Occipital lobe (tissue), 2 donors: ENCODE data around the gene ENOX2. TPM values are rescaled to one million over a fixed set of nuclear protein-coding genes. Genes with fewer than 3 reads are reported as not detected.

ENCODE experiments used
- DNase-seq: peaks from one replicate; lab custom pipeline; 2025; lab: John Stamatoyannopoulos, UW
- total RNA-seq: library from RNA; depleted of rRNA; stranded (reverse); fragments of >200 nt; gene quantifications from one replicate; pipeline ENCODE4 v1.2.3, GENCODE V29; 2014

Gene ENOX2
- total RNA-seq, 1 donor from 2014 or later, result 5.1 TPM

DNA sequence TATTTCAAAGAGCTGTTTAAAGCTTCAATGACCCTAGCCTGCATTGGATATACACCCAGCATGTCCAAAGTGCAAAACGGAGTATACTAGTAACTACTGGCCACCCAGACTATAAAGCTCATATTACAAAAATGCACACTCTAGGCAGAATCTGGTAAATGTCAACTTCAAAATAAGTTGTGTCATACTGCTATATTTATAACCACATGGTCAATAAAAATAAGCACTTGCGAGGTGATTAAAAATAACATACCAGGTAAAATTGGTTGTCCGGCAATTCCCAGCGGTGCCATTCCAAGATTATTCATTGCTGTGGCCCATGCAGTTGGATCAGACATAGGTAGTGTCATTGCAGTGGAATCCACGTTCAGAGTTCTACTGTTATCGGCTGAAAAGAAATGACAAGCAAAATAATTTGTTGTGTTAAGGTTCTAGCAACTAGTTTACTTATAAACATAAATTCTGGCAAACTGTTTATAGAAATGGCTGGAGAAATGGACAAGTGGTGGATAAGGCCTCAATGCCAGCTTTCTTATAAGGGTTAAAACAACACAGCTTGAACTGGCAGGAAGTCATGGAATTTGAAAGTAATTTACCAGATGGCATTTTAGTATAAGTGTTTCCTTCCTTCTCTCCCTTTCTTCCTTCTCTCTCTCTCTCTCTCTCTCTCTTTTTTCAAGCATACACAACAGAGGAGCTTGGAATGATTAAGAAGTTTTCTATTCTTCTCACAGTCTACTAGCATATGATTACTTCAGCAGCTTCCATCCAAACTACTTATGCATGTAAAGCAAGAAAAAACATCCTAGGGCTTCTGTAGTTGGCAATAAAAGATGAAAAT is 199.9 kb downstream of the ENOX2 start:
- no peak for DNase-seq

DNA sequence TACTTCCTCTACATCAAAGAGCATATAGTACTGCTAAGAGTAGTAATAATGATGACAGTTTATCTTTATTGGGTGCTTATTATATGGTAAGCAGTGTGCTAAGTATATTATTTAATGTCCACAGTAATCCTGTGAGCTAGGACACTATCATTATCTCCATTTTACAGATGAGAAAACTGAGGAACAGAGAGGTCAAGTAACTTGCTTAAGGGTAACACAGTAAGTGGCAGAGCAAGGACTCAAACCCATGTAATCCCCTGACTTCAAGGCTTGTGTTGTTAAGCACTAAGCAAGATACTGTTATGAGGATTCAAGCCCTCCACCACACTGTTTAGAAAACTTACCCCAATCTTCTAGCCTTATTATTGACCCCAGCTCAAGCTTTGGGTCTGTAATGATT is 202.4 kb downstream of the ENOX2 start:
- DNase-seq, result no peak

DNA sequence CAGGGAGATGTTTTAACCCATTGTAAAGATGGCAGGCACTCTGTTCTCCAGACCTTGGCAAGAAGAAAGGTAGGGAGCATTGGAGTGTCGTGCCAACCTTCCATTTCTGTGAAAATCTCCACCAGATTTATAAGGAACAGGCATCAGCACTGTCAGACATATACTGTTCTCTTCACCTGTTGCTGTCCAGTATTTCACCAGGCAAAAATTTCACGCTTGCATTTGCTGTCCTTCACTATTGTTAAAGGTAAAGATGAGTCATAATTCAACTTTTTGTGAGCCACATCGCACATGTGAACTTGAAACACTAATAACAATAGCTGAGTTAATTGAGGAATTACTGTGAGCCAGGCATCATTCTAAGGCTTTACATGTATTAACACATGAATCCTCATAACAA is 203.4 kb downstream of the ENOX2 start:
- no peak for DNase-seq

DNA sequence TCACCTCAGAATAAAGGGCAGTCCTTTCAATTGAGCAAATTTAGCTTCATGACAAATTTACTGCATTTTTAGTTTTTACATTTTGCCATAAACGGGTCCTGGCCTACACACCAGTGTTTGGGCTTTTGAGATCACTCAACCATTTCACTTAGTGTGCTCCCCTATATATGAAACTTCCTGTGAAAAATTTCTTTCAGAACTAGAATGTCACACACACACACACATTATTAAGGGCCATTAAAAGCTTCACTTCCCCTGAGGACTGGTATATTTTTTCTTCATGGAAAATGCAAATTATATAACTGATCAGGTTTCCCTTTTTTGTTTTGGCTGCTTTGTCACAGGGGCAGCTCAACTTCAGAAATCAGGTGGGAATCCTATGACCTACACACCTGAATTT is 206.5 kb downstream of the ENOX2 start:
- DNase-seq, result no peak

DNA sequence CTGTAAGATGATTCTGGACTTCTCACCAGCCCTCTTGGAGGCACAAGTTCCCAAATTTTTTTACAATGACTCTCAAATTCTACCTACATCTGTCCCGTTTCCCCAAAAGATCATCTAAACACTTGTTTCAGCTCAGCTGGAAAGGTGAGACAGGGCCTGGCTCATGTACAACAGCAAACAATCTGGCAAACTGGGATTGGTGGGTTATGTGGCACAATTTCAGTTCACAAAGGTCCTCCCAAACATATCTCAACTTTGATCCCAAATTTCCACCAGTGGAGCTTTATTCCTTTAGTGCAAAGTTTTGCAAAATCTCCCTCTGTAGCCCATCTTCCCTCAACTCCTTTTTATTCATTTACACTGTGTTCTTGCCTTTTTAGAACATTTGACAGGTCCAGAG is 207.1 kb downstream of the ENOX2 start:
- DNase-seq, result no peak

DNA sequence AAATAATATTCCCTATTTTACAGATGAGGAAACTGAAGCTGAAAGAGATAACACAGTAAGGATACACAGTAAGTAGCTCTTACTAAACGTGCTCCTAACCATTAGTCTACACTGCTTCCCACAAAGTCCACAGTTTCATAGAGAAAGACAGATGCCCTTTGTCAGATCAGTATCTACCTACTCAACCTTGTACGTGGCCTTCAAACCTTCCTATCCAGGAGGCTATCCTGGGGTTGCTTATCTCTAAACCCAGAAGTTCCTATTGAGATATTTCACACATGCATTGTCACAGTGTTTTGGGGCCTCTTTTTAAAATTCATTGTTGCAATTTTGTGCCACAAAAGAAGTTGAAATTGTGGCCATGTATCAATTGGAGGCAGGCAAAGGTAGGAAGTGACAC is 208.0 kb downstream of the ENOX2 start:
- no peak for DNase-seq

DNA sequence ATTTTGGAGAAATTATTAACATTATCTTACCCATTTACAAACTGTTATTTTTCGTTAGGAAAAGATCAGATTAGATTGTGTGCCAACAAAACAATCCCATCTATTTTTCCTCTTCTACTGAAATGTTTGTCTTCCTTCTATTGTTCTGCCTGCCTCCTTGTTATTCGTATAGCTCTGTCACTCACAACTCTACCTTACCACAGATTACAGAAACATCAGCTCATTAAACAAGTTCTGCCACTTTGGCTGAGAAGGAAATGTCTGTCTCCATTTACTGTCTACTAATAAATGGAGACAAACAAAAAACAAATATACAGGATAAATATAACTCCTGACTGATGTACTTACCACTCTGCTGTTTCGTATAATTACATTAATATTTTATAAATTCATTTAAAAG is 211.4 kb downstream of the ENOX2 start:
- DNase-seq, result no peak

DNA sequence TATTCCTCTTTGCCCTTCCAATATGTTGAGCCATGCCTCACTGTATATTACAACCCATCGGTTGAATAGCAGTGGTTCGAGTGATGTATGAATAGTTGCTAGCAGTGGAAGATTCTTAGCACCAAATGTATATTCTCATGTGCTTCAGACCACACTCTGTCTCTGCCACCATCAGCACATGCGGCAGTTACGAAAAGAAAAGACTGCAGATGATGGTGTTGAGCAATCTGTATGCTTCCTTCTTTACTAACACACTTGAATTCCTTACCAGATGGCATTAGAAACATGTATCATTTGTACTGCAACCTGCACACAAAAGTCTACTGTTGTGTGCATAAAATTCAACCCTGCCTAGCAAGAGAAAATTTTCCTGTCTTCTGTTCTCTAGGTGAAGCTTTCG is 214.6 kb downstream of the ENOX2 start:
- DNase-seq, result no peak

DNA sequence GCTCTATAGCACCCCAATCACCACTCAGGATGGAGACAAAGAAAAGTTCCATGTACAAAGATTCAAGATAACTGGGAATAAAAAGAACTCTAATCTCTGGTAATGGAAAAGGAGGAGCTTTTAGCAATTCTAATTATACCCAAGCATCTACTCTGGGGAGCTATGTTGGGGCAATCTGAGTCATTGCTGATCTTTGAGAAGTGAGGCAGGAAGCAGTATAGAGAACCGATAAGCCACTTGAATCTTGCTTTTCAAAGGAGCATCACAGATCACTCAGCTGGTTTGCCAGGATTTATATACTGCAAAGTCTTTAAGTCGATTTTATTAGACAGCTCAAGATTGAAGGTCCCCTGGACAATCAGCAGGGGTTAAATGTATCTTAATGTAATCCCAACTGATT is 220.0 kb downstream of the ENOX2 start:
- DNase-seq, result no peak

DNA sequence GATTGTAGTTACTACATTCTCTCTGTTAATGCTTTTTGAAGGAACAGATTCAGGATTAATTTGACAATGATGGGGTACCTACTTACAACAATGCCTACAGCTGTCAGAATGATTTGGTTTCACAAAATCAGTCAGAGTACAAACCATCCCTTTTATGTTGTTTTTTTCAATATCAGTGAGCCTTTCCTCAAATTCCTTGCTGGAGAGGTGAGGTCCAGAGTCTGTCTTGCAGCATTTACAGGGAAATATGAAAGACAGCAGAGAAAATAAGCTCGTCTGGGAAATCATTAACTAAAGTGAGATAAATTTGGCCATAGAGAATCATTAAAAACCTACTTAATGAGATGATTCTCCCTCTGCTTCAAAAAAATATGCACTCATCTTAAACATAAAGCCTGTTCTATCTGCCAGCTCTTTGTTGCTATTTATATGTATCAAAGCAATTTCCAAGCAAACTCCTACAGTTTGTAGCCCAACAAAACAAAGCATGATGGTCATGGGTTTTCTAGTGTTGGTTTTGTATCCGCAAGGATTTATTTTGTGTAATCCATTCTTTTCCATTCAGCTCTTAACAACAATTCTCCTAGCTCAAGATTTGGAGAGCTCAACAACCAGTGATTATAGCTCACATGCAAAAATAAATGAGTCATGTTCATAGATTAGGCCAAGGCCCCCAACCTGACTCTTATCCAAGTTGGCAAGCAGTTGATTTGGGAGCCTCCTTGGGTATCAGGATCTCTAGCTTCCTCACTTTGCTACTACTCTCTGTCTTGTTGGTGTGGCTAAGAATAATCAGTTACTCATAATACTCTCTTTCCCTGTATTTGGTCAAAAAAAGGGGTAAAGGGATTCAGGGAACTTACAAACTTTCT is 222.6 kb downstream of the ENOX2 start:
- no peak for DNase-seq

DNA sequence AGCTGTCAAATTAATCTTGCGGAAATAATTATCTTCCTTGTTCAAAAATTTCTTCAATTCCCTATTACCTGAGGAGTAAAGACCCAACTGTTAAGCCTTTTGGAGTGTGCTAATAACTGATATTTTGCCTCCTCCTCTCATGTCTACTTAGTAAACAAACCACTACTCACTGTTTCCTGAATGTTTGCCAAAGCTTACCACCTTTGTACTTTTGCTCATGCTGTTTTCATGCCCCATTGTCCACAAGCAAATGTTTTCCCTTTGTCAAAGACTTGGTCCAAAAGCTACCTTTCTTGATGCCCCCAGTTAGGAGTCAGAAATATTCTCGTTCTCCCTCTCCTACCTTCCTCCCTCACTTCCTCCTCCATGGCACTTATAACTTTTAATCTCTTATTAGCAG is 226.1 kb downstream of the ENOX2 start:
- DNase-seq, result no peak

DNA sequence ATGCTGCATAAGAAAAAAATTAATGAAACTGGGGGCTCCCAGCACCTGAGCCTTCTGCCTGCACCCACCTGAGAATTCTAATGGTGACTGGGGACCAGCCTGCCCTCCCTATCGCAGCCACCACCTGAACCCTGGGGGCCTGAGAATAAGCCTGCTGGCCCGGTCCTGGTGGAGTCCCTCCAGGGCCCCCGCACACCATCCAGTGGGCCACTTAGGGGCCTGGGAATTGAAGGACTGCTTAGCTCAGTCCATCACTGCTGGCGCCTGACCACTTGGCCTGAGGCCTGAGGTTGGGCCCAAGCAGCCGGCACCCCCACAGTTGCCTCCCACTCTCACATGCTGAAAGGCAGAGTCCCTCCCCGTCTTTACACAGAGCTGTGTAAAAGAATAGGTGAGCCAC is 230.8 kb downstream of the ENOX2 start:
- DNase-seq, result no peak

DNA sequence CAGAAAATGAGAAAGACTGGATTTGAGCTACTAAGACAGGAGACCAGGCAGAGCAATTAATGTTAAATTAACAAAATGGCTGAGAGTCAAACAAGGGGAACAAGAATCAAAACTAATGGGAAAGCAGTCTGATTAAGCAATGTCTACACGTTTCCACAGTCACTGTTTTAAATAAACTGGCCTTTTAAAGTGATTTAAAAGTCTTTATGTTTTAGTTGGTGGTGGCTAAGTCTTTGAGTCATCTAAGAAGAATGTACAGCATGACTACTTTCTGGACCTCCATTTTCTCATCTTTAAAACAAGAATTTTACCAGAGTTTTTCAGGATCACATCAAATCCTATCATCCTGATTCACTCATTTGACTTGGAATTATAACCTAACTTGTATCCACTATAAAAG is 233.8 kb downstream of the ENOX2 start:
- DNase-seq, result no peak

DNA sequence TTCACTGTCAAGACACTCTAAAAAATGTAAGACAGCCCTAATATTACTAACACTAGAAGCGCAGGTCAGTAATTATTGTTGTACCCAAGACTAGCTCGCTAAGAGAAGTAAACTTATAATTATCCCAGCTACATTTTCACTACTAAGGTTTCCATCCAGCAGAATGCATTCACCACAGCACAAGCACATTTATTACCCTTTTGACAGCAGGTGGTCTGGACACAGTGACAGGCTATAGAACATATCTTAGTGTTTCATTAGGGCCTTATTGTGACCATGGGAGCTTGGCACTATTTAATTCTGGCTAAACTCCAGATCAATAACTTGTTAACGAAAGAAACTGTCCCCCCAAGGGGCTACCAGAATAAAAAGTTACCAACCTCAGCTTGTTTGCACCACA is 237.7 kb downstream of the ENOX2 start:
- no peak for DNase-seq

DNA sequence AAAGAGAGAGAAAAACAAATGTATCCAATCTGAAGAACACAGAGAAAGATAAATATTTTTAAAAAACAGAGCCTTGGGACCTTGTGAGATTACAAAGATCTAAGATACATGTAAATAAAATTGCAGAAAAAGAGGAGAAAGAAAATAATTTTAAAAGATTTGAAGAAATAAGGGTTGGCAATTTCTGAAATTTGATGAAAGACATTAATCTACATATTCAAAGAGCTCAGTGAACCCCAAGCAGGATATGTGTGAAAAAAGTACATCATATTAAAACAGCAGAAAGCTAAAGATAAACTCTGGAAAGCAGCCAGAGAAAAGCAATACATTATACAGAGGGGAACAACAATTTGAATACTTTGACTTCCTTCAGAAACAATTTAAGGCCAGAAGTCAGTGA is 244.7 kb downstream of the ENOX2 start:
- no peak for DNase-seq

DNA sequence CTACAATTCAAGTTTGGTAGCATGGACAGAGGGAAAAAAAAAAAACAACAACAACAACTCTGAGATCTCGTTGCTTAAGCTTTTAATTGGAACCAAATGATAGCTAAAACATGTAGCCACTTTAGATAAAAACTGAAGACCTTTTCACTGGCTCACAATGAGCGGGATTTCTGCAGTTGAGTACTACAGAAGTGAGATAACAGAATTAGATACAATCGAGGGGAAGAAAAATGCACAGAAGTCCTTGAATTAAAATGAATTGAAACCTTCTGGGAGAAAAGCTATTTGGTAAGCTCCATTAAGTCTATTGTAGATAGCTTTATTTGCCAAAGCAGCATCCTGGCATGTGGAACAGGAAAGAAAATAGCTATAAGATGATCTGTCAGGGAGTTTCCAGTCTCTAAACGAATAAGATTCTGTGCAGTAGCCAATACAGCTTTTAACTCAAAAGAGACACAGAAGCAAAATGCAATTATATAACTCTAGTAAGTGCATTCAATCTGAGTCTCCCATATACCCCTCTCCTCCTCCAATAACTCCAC is 248.5 kb downstream of the ENOX2 start:
- no peak for DNase-seq

DNA sequence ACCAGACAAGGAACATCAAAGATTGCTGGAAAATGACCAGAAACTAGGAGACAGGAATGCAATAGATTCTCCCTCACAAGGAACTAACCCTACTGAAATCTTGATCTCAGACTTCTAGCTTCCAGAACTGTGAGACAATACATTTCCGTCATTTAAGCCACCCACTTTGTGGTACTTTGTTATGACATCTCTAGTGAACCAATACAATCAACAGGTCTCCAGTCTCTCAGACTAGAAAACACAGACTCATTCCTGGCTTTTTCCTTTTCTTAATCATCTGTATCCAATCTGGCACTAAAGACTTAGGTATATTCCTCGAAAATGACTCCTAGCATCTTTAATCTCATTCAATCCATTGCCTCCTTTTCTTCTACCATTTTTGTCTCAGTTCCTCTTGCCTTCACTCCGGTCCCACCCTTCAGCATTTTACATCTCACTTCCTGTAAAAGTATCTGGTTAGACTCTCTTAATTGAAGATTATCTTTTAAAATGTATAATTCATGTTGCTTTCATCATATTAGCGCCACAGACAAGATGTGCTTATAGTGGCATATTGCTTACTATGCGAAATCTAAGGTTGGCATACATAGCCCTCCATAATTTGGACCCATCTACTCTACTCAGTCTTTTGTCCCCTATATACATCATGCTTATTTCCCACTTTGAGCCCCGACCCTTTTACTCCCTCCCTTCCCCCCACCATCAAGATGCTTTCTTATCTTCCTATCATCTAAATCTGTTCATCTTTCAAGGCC is 250.0 kb downstream of the ENOX2 start:
- no peak for DNase-seq

DNA sequence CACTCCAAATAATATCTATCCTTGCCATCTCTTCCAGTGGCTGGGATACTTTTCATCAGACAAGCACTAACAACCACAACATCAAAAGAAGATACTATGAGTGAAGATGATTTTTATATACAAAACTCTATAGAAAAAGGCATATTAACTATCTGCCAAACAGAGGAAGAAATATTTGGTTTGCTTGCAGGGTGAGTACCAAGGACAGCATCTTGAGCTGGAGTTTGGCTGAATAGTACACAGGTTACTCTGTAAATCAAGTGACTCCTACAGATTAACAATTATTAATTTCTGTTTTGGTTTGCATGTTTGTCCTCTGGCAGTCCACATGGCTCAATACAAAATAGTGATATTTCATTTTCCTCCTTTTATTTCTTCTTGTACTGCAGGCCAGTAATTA is 253.3 kb downstream of the ENOX2 start:
- no peak for DNase-seq

DNA sequence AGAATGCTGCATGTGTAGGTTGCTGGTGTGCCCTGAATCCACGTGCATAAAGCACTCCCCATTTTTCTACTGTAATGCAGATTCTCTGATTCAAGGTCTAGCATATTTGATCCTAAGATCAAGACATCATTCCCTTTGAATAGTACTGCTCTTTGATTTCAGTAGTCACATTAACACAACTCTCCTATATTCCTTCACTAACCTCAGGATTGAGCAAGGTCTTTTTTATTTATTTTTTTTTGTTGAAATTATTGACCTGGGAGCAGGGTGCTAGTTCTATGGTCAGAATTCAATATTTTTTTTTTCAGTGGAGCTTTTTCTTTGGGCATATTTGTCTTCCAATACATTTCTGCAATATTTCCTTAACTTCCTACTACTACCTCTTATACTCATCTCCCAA is 255.5 kb downstream of the ENOX2 start:
- DNase-seq, result no peak

DNA sequence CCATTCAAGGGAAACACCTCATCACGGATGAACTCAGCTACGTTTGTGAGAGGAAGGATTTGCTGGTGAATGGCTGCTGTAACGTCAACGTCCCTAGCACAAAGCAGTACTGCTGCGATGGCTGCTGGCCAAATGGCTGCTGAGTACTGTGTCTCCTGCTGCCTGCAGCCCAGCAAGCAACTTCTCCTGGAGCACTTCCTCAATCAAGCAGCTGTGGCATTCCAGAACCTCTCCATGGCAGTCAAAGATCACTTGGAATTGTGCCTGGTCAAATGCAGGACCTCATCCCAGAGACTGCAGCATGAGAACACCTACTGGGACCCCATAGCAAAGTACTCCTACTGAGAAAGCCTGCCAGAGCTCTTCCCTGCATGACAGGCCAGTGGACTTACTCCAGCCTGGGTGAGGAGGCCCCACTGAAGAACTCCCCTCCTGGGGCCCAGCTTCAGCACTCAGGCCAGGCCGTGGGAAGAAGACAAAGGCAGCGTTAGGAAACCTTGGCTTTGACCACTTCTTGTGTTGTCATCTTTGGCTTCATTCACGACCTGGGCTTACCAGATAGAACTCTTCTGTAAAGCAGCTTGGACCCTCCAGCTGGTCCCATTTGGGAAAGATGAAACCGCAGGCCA is 256.9 kb downstream of the ENOX2 start:
- DNase-seq, result no peak

DNA sequence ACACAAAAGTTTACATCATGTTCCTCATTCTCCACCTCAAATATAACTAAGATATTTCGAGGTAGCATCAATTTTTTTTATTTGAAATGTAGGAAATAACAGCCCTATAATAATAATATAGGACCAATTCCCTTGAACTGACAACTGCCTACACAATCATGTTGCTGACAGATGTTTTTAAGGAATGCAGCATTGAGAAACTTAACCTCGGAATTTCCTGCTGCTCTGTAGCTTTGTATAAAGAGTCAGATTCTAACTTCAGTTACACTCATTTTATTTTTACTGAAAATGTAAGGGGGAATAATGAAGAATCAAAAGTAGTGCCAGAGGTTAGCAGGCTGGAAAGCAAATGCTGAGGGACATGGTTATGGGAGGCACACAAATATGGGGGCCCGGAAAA is 265.4 kb downstream of the ENOX2 start:
- DNase-seq, result no peak
